ENCODE data around the gene GTSE1. TPM values are rescaled to one million over a fixed set of nuclear protein-coding genes. Genes with fewer than 3 reads are reported as not detected.

The GTSE1 gene
- total RNA-seq, 4 donors from 2014 or later, result 1.00 to 3.0 (median 1.2) TPM; not detected in 1

DNA sequence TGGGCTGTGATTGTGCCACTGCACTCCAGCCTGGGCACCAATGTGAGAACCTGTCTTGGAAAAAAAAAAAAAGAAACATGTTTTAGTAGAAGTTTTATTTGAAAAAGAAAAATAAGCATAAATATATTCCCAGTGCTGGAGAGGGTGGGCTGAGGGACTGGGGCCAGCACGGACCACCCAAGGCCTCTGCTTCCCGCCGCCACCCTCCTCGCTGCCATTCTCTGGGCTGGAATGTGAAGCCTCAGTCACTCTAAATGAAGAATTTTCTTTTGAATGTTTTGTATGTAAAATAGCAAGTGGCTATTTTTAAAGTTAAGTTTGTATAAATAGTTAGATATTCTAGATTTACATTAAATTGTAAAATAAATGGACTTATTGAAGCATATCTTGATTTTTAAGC is 33.8 kb downstream of the GTSE1 start:
- Histone ChIP-seq H3K36me3 (no peaks in the 10 kb centered on the region), H3K27me3 (no peaks in the 10 kb centered on the region), H3K4me1 (peaks cover 0 to 6% (median 0%) of the 10 kb centered on the region in 4 donors), H3K27ac (no peak overlapping the region), H3K9me3 (no peaks in the 10 kb centered on the region), H3K4me3 (no peak overlapping the region)
- in situ Hi-C loops (cut with MboI; ENCODE audit: low pct_ligation_motif_present in 1 of 4, low pct_unique_long_range_greater_than_20kb in 1 of 4, low sequenced_read_pairs in 3 of 4), result no loop called here
- WGBS, 2 donors (ENCODE audit: low coverage in 1 of 2), result 97% methylated on average over 4 of the region's 4 CpGs; no CpG with 5 or more reads in 1 of the 2 donors
- DNase-seq, result no peak
- intact Hi-C loops (cut with DNase I; ENCODE audit: low total_unique reads), result no loop called here
- TF ChIP-seq POLR2AphosphoS5 (IDR thresholded peaks at IDR 0.05) (no peak), POLR2A (IDR thresholded peaks at IDR 0.05) (no peak), EP300 (IDR thresholded peaks at IDR 0.05; ENCODE audit: low read depth) (no peak)
- TF ChIP-seq, protein P1, sequence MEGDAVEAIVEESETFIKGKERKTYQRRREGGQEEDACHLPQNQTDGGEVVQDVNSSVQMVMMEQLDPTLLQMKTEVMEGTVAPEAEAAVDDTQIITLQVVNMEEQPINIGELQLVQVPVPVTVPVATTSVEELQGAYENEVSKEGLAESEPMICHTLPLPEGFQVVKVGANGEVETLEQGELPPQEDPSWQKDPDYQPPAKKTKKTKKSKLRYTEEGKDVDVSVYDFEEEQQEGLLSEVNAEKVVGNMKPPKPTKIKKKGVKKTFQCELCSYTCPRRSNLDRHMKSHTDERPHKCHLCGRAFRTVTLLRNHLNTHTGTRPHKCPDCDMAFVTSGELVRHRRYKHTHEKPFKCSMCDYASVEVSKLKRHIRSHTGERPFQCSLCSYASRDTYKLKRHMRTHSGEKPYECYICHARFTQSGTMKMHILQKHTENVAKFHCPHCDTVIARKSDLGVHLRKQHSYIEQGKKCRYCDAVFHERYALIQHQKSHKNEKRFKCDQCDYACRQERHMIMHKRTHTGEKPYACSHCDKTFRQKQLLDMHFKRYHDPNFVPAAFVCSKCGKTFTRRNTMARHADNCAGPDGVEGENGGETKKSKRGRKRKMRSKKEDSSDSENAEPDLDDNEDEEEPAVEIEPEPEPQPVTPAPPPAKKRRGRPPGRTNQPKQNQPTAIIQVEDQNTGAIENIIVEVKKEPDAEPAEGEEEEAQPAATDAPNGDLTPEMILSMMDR (IDR thresholded peaks at IDR 0.05), result no peak

GRCh38 chr22:46331496-46331895 is 34.8 kb downstream of the GTSE1 start:
- Histone ChIP-seq H3K27me3 (no peaks in the 10 kb centered on the region), H3K4me3 (no peak overlapping the region), H3K4me1 (peaks cover 0 to 9% (median 3%) of the 10 kb centered on the region in 4 donors), H3K27ac (no peak overlapping the region), H3K36me3 (no peaks in the 10 kb centered on the region), H3K9me3 (no peaks in the 10 kb centered on the region)
- WGBS, 2 donors (ENCODE audit: low coverage in 1 of 2), result 95% methylated on average over 23 of the region's 23 CpGs; no CpG with 5 or more reads in 1 of the 2 donors
- no peak for DNase-seq
- in situ Hi-C loops (cut with MboI; ENCODE audit: low pct_ligation_motif_present in 1 of 4, low pct_unique_long_range_greater_than_20kb in 1 of 4, low sequenced_read_pairs in 3 of 4) (no loop called here), intact Hi-C loops (cut with DNase I; ENCODE audit: low total_unique reads) (no loop called here)
- TF ChIP-seq POLR2AphosphoS5 (IDR thresholded peaks at IDR 0.05), result no peak
- no peak for TF ChIP-seq POLR2A (IDR thresholded peaks at IDR 0.05)

DNA sequence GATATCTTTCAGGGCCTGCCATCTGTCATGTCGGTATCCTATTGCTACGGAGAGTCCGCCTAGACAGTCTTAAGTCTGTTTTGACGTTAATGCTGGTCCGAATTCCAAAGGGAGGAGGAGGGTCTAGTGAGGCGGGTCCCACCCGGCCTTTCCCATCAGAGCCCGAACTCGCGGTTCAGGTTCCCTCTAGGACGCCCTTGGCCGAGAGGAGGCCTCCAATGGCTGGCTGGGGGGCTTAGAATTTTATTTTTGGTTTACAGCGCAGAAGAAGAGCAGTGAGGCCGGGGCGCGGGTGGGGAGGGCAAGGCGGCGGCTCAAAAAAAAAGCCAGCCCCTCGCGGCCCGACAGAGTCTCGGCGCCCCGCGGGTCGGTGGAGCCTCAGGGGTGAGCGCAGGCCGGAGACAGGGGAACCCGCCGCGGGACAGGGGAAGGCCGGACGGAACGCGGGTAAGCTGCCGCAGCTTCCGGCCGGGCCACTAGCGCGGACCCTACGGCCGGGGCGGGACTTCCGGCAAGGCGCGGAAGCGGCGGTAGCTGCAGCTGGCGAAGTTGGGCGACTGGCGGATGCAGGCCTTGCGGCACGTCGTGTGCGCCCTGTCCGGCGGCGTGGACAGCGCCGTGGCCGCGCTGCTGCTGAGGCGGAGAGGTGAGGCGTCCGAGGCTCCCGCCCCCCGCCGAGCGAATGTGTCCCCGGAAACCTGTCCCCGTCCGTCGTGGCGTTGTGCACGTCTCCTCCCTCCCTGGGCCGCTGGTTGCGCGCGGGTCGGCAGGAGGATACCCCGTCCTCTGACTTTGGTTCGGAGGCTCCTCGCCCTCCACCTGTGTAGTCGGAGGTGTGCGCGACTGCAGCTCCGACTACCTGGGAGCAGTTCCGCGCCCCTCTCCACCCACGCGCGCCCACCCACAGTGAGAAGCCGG is 38.8 kb downstream of the GTSE1 start, which contains the start of gene TRMU:
TRMU (plus strand) TSS at position 514 of the 918 bp plus-strand sequence; CDS start at position 565, 51 bp downstream.
- 0 to 2% methylated on average over 3 to 69 of the region's 93 CpGs for WGBS, 2 donors (ENCODE audit: low coverage in 1 of 2)
- in situ Hi-C loops (cut with MboI; ENCODE audit: low pct_ligation_motif_present in 1 of 4, low pct_unique_long_range_greater_than_20kb in 1 of 4, low sequenced_read_pairs in 3 of 4), result no loop called here
- Histone ChIP-seq H3K27me3 (no peaks in the 10 kb centered on the region), H3K27ac (peak within 1 kb of the TSS; percentile 84 to 92 (median 90)), H3K36me3 (peaks cover 0 to 19% (median 7%) of the 10 kb centered on the region in 4 donors), H3K4me3 (peak within 1 kb of the TSS; percentile 72 to 93 (median 82)), H3K9me3 (no peaks in the 10 kb centered on the region), H3K4me1 (peaks cover 7 to 15% (median 10%) of the 10 kb centered on the region in 4 donors)
- peak; percentile 88 for DNase-seq
- intact Hi-C loops (cut with DNase I; ENCODE audit: low total_unique reads), result no loop called here
- TF ChIP-seq POLR2AphosphoS5 (IDR thresholded peaks at IDR 0.05) (peak; percentile 73 to 91 (median 84)), EP300 (IDR thresholded peaks at IDR 0.05; ENCODE audit: low read depth) (no peak), POLR2A (IDR thresholded peaks at IDR 0.05) (peak; percentile 76)
- TF ChIP-seq, protein P1 (IDR thresholded peaks at IDR 0.05), result peak in 1 of 5 experiments; percentile 6

- peak overlapping the region; percentile 72 to 93 (median 82) for H3K4me3 ChIP-seq
- peaks cover 7 to 15% (median 10%) of the 10 kb centered on the region in 4 donors for H3K4me1 ChIP-seq
- H3K27me3 ChIP-seq, result no peaks in the 10 kb centered on the region
- peak; percentile 33 for DNase-seq
- no peak for TF ChIP-seq EP300 (IDR thresholded peaks at IDR 0.05; ENCODE audit: low read depth)
- TF ChIP-seq POLR2A (IDR thresholded peaks at IDR 0.05), result no peak
- no peak for TF ChIP-seq POLR2AphosphoS5 (IDR thresholded peaks at IDR 0.05)
- intact Hi-C loops (cut with DNase I; ENCODE audit: low total_unique reads), result no loop called here
- peaks cover 0 to 26% (median 10%) of the 10 kb centered on the region in 4 donors for H3K36me3 ChIP-seq
- 9 to 13% methylated on average over 7 to 32 of the region's 42 CpGs for WGBS, 2 donors (ENCODE audit: low coverage in 1 of 2)
- peak overlapping the region; percentile 84 to 92 (median 90) for H3K27ac ChIP-seq
- no peaks in the 10 kb centered on the region for H3K9me3 ChIP-seq
- in situ Hi-C loops (cut with MboI; ENCODE audit: low pct_ligation_motif_present in 1 of 4, low pct_unique_long_range_greater_than_20kb in 1 of 4, low sequenced_read_pairs in 3 of 4), result no loop called here
Observed at GRCh38 chr22:46336119-46337078, 39.7 kb downstream of the GTSE1 start.
